Stimulated activated memory B cell treated with anti-CD40 and anti-IgM and Interleukin-4, amounts not matched to agents 10 μg/mL and 1 μg/mL and 100 μg/mL, for 72 hours (primary cell): ENCODE data around the gene CHKA.
A peak's percentile ranks its signal among the peaks of the same experiment; 100 is the strongest.

Source experiments
- ATAC-seq: fragments of 150-1000 bp; cut with Tn5 transposase; 2 replicates; pipeline ENCODE4 v1.10.0; 2021
- H3K27ac Mint-ChIP-seq: one replicate; pipeline ENCODE4 v1.8.0; 2022; ENCODE audit warnings: mild to moderate bottlenecking, mixed read lengths
- H3K27me3 Mint-ChIP-seq: one replicate; pipeline ENCODE4 v1.8.0; 2022; ENCODE audit warnings: mixed read lengths
- H3K36me3 Mint-ChIP-seq: one replicate; pipeline ENCODE4 v1.8.0; 2022; ENCODE audit warnings: mixed read lengths
- H3K4me1 Mint-ChIP-seq: one replicate; pipeline ENCODE4 v1.8.0; 2022; ENCODE audit warnings: mixed read lengths
- H3K4me3 Mint-ChIP-seq: one replicate; pipeline ENCODE4 v1.8.0; 2022; ENCODE audit warnings: mild to moderate bottlenecking, moderate library complexity, mixed read lengths
- H3K9me3 Mint-ChIP-seq: one replicate; pipeline ENCODE4 v1.8.0; 2022; ENCODE audit warnings: mixed read lengths

The CHKA gene

DNA sequence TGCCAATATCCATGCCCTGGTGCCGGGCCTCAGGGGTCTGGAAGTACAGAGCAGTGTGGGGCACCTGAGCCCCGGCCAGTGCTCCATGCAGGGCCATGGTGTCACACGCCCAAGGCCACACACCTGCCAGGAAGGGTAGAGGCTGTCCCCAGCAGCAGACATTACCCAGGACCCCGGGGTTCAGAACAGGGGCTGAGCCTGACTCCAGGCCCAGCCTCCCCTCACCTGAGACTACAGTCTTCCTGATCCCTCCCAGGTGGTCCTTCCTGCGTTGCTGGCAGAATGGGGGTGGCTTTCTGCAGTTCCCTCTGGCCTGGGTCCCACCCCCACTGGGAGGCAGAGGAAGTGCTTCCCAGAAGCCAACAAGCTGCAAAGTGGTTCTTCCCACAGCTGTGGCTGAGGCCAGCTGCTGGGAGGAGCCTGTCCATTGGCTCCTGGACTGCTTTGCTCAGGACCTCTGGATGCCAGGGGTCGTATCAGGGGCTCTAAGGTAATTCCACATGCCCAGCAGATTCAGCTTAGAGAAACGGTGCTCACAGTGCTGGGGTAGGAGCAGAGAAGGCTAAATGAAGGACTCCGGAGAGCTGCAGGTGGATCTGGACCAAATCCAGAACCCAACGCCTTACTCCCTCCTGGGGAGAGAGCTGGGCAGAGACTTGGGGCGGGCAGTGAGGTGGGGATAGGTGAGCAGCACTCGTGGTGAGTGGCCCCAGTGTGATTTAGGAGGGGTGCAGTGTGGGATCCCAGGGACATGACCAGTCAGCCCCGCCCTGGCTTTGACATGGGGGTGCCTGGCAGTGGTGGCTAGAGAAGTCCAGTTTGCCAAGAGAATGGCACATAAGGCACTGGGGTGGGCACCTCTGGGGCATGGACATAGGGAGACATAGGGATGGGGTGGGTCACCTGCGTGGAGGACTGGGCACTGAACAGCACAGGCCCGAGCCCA, 69.7 kb downstream of the CHKA start:
- Mint-ChIP-seq H3K27ac (no peak overlapping the region), H3K9me3 (no peaks in the 10 kb centered on the region), H3K4me1 (peaks cover 10% of the 10 kb centered on the region), H3K36me3 (peaks cover 22% of the 10 kb centered on the region), H3K4me3 (no peak overlapping the region), H3K27me3 (no peaks in the 10 kb centered on the region)
- no peak for ATAC-seq

DNA sequence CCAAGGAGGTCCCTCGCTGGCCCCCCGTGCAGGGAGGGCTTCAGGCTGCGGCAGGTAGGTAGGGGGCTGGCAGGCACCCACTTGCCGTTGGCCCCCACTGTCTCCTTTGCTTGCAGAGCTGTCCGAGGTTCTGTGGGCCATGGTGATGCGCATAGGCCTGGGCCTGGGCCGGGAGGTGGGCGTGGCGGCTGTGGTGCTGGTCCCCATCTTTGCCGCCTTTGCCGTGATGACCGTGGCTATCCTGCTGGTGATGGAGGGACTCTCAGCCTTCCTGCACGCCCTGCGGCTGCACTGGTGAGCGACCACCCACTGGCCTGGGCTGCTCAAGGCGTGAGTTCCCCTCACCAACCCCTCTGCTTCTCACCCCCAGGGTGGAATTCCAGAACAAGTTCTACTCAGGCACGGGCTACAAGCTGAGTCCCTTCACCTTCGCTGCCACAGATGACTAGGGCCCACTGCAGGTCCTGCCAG, 70.8 kb downstream of the CHKA start:
- H3K36me3 Mint-ChIP-seq = peaks cover 28% of the 10 kb centered on the region

DNA sequence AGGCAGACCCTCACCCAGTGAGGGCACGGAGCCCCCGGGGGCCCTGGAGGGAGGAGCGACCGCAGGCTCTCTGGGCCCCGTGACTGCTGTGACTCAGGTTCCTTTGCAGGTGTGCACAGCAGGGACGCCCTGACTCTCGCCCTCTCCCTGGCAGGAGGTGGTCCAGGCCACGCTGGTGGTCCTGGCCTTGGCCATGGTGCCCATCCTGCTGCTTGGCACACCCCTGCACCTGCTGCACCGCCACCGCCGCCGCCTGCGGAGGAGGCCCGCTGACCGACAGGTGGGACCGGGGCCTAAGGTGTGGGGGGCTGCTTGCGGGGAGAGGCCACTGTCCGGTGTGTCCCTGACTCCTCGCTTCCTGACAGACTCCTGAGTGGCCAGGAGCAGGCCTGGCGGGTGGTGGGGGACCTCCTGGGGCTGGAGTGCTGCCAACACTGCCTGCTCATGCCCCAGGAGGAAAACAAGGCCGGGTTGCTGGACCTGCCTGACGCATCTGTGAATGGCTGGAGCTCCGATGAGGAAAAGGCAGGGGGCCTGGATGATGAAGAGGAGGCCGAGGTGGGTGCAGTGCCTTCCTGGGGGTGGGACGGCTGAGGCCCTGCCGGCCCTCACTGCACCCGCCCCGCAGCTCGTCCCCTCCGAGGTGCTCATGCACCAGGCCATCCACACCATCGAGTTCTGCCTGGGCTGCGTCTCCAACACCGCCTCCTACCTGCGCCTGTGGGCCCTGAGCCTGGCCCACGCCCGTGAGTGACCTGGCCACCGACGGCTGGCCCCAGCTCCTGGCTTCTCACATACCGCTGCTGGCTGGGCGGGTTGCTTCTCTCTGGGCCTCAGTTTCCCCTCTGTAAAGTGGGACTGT, 71.4 kb downstream of the CHKA start:
- Mint-ChIP-seq H3K36me3 (peaks cover 33% of the 10 kb centered on the region), H3K27me3 (no peaks in the 10 kb centered on the region), H3K27ac (no peak overlapping the region), H3K4me3 (no peak overlapping the region), H3K9me3 (no peaks in the 10 kb centered on the region), H3K4me1 (peaks cover 10% of the 10 kb centered on the region)
- ATAC-seq = no peak

More for the DNA sequence above, 70.8 kb downstream of the CHKA start:
- Mint-ChIP-seq H3K27ac (no peak overlapping the region), H3K27me3 (no peaks in the 10 kb centered on the region), H3K4me1 (peaks cover 10% of the 10 kb centered on the region), H3K4me3 (no peak overlapping the region), H3K9me3 (no peaks in the 10 kb centered on the region)
- no peak for ATAC-seq

DNA sequence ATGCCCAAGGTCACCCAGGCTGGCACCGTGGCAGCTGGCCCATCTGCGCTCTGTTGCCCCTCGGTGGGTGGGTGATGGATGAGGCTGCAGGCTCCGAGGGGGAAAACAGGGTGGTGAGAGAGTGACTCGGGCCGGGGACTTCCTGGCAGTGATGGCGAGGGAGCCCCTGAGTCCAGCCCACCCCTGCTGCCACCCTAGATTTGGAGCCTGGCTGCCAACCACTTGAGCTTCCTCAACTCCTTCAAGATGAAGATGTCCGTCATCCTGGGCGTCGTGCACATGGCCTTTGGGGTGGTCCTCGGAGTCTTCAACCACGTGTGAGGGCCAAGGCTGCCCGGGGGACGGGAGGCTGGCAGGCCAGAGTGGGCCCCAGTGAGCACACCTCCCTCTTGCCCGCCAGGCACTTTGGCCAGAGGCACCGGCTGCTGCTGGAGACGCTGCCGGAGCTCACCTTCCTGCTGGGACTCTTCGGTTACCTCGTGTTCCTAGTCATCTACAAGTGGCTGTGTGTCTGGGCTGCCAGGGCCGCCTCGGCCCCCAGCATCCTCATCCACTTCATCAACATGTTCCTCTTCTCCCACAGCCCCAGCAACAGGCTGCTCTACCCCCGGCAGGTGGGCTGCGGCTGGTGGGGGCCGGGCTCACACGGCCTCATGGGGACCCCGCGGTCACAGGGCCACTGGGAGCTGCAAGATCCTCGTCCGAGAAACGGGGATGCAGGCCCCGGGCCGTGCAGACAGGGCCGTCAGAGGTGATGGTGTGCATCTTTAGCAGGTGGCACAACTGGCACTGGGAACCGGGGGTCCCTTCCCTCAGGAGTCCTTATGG, 72.3 kb downstream of the CHKA start:
- no peak overlapping the region for H3K27ac Mint-ChIP-seq
- H3K4me3 Mint-ChIP-seq = no peak overlapping the region
- no peak for ATAC-seq
- H3K36me3 Mint-ChIP-seq = peaks cover 39% of the 10 kb centered on the region
- H3K27me3 Mint-ChIP-seq = no peaks in the 10 kb centered on the region
- no peaks in the 10 kb centered on the region for H3K9me3 Mint-ChIP-seq
- H3K4me1 Mint-ChIP-seq = peaks cover 10% of the 10 kb centered on the region

DNA sequence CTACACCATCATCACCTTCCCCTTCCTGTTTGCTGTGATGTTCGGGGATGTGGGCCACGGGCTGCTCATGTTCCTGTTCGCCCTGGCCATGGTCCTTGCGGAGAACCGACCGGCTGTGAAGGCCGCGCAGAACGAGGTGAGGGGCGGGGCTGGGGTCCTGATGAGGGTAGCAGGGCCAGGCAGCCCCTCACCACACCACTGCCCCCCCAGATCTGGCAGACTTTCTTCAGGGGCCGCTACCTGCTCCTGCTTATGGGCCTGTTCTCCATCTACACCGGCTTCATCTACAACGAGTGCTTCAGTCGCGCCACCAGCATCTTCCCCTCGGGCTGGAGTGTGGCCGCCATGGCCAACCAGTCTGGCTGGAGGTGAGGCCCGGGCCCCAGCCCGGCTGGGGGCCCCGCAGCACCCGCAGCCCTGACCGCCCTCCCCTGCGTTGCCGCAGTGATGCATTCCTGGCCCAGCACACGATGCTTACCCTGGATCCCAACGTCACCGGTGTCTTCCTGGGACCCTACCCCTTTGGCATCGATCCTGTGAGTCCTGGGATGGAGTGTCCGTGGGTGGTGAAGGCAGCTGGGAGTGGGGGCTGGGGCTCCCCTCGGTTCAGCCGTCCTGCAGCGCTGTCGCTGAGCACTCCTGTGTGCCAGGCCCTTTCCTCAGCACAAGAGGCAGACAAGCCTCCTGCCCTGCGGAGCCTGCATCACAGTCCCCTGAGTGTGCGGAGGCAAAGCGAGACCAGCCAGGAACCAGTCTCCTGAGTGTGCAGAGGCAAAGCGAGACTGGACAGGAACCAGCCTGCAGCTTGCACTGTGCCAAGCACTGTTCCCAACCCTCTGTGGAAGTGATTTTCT, 73.5 kb downstream of the CHKA start:
- H3K4me3 Mint-ChIP-seq = no peak overlapping the region
- H3K36me3 Mint-ChIP-seq = peaks cover 39% of the 10 kb centered on the region
- H3K4me1 Mint-ChIP-seq = peaks cover 5% of the 10 kb centered on the region
- H3K27ac Mint-ChIP-seq = no peak overlapping the region
- no peak for ATAC-seq
- H3K9me3 Mint-ChIP-seq = no peaks in the 10 kb centered on the region
- H3K27me3 Mint-ChIP-seq = no peaks in the 10 kb centered on the region

DNA sequence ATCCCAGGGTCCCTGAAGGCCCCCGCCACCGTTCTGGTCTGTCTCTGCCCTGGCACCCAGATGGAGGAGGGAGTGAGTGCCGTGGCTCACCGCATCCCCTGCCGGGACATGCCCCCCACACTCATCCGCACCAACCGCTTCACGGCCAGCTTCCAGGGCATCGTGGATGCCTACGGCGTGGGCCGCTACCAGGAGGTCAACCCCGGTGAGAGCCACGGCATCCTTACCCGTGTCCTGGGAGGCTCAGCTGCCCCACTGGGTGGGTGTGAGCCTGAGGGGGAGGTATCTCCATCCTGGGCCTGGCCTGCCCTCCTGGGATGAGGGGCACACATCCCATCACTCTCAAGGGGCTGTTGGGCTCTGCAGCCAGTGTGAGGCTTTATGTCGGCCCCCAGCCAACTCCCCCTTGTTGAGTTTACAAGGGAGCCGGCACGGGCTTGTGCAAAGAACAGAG, 76.3 kb downstream of the CHKA start:
- H3K9me3 Mint-ChIP-seq = no peaks in the 10 kb centered on the region
- H3K27ac Mint-ChIP-seq = no peak overlapping the region
- no peaks in the 10 kb centered on the region for H3K27me3 Mint-ChIP-seq
- H3K4me1 Mint-ChIP-seq = peaks cover 18% of the 10 kb centered on the region
- no peak for ATAC-seq
- H3K36me3 Mint-ChIP-seq = peaks cover 28% of the 10 kb centered on the region
- no peak overlapping the region for H3K4me3 Mint-ChIP-seq

GRCh38 chr11:68044145-68044813, 76.9 kb downstream of the CHKA start:
- Mint-ChIP-seq H3K36me3 (peaks cover 28% of the 10 kb centered on the region), H3K9me3 (no peaks in the 10 kb centered on the region), H3K27me3 (no peaks in the 10 kb centered on the region), H3K4me1 (peaks cover 24% of the 10 kb centered on the region), H3K27ac (no peak overlapping the region), H3K4me3 (no peak overlapping the region)
- ATAC-seq = no peak

DNA sequence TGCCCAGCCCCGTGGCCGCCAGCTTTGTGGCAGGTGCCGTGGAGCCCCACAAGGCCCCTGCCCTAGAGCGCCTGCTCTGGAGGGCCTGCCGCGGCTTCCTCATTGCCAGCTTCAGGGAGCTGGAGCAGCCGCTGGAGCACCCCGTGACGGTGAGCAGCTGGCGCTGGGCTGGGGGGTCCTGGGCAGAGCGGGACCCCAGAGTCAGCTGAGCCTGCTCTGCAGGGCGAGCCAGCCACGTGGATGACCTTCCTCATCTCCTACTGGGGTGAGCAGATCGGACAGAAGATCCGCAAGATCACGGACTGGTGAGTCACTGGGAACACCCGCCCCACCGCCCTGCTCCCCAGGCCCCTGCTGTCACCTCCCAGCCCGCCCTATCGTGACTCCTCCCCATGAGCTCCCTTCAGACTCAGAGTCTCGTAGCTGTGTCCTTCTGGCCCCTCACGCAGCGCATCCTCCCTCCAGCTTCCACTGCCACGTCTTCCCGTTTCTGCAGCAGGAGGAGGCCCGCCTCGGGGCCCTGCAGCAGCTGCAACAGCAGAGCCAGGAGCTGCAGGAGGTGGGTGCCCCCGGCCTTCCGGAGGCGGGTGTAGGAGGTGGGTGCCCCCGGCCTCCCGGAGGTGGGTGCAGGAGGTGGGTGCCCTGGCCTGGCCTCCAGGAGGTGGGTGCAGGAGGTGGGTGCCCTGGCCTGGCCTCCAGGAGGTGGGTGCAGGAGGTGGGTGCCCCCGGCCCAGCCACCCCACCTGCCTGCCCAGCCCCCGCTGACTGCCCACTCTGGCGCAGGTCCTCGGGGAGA, 77.6 kb downstream of the CHKA start:
- H3K4me3 Mint-ChIP-seq = no peak overlapping the region
- peaks cover 28% of the 10 kb centered on the region for H3K4me1 Mint-ChIP-seq
- no peak for ATAC-seq
- H3K27ac Mint-ChIP-seq = no peak overlapping the region
- peaks cover 28% of the 10 kb centered on the region for H3K36me3 Mint-ChIP-seq
- H3K27me3 Mint-ChIP-seq = no peaks in the 10 kb centered on the region
- H3K9me3 Mint-ChIP-seq = no peaks in the 10 kb centered on the region

DNA sequence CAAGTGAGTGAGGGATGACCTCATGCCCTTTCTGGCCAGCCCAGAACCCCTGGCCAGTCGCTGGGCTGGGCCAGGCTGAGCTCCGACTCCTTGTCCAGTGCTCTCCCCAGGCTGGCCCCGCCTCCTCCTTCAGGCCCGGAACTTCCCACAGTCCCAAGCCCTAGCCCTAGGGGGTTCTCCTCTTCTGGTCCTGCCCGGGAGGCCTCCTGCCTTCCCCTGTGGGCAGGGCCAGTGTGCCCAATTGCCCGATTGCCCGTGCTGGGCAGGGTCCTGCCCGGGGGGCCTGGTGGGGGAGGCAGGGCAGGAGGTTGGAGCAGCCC, 78.2 kb downstream of the CHKA start:
- Mint-ChIP-seq H3K9me3 (no peaks in the 10 kb centered on the region), H3K36me3 (peaks cover 28% of the 10 kb centered on the region), H3K27me3 (no peaks in the 10 kb centered on the region), H3K27ac (no peak overlapping the region), H3K4me3 (no peak overlapping the region), H3K4me1 (peaks cover 28% of the 10 kb centered on the region)
- ATAC-seq = no peak

- ATAC-seq = no peak
- peaks cover 26% of the 10 kb centered on the region for H3K36me3 Mint-ChIP-seq
- H3K4me1 Mint-ChIP-seq = peaks cover 29% of the 10 kb centered on the region
- no peaks in the 10 kb centered on the region for H3K9me3 Mint-ChIP-seq
- no peak overlapping the region for H3K27ac Mint-ChIP-seq
- no peaks in the 10 kb centered on the region for H3K27me3 Mint-ChIP-seq
- H3K4me3 Mint-ChIP-seq = no peak overlapping the region
Observed at GRCh38 chr11:68042219-68043028, 78.8 kb downstream of the CHKA start.

GRCh38 chr11:68041617-68042218, 79.5 kb downstream of the CHKA start:
- Mint-ChIP-seq H3K4me1 (peaks cover 36% of the 10 kb centered on the region), H3K9me3 (no peaks in the 10 kb centered on the region), H3K36me3 (peaks cover 26% of the 10 kb centered on the region), H3K4me3 (no peak overlapping the region), H3K27me3 (no peaks in the 10 kb centered on the region), H3K27ac (peak overlapping the region; percentile 93)
- no peak for ATAC-seq

DNA sequence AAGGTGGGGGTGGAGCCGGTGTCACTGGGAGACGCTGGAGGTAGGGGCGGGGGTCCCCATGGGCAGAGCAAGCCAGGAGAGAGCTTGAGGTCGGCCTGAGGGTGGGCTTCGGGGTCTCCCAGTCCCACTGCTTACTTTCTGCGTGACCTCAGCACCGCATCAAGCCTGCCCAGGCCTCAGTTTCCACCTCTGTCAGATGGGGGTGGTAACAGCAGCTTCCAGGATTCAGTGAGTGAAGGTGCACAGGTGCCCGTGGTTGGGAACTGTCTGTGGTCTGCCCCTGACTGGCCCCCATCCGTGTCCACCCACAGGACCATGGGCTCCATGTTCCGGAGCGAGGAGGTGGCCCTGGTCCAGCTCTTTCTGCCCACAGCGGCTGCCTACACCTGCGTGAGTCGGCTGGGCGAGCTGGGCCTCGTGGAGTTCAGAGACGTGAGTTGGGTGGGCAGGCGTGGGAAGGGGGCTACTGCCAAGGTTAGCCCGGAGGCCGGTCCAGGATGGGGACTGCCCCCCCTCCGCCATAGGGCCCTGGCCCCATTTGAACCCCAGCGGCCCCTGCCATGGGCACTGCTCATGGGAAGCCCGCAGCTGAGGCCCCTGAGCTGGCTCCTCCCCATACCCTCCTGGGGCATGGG, 80.1 kb downstream of the CHKA start:
- H3K27ac Mint-ChIP-seq = peak overlapping the region; percentile 93
- H3K36me3 Mint-ChIP-seq = peaks cover 29% of the 10 kb centered on the region
- H3K9me3 Mint-ChIP-seq = no peaks in the 10 kb centered on the region
- H3K27me3 Mint-ChIP-seq = no peaks in the 10 kb centered on the region
- no peak for ATAC-seq
- H3K4me3 Mint-ChIP-seq = peak overlapping the region; percentile 98
- H3K4me1 Mint-ChIP-seq = peaks cover 39% of the 10 kb centered on the region
